Transverse colon (tissue), 4 donors: ENCODE data around the gene PDS5A. TPM values are rescaled to one million over a fixed set of nuclear protein-coding genes. Genes with fewer than 3 reads are reported as not detected.

Experiments used
- DNase-seq: peaks from one replicate; pipeline ENCODE4 v3.0.0-alpha.2; 2019
- H3K27ac ChIP-seq, 4 donors: fragments of 200-600 bp; sonication (generic); 2 replicates each; pipeline ENCODE4 v1.5.1; 2016 to 2018; ENCODE audit warnings: inconsistent platforms in 4 of 4
- H3K27me3 ChIP-seq: fragments of 200-600 bp; sonication (generic); 2 replicates; pipeline ENCODE4 v1.5.1; 2017; ENCODE audit warnings: inconsistent platforms
- H3K36me3 ChIP-seq, 4 donors: fragments of 200-600 bp; sonication (generic); 2 replicates each; pipeline ENCODE4 v1.5.1; 2017 to 2019; ENCODE audit warnings: inconsistent platforms in 4 of 4
- H3K4me1 ChIP-seq, 4 donors: fragments of 200-600 bp; sonication (generic); 2 replicates each; pipeline ENCODE4 v1.5.1; 2017 to 2020; ENCODE audit warnings: inconsistent platforms in 4 of 4
- H3K4me3 ChIP-seq, 4 donors: fragments of 200-600 bp; sonication (generic); 1 replicate in 1 of 4; 2 replicates in 3 of 4; pipeline versions ENCODE4 v1.5.1 to v1.6.1; 2017 to 2019; ENCODE audit warnings: inconsistent platforms in 4 of 4
- H3K9me3 ChIP-seq, 2 donors: fragments of 200-600 bp; sonication (generic); 2 replicates each; pipeline ENCODE4 v1.5.1; 2017 to 2019; ENCODE audit warnings: inconsistent platforms in 2 of 2
- CTCF ChIP-seq, 5 experiments: fragments of 200-600 bp in 3 of 5; fragments of 450-650 bp in 2 of 5; sonication (generic) in 3 of 5; IDR thresholded peaks; 1 replicate in 2 of 5; 2 replicates in 3 of 5; pipeline ENCODE4 v1.5.1; 2016 to 2017; ENCODE audit warnings: antibody characterized with exemption in 5 of 5, inconsistent platforms in 3 of 5, mild to moderate bottlenecking in 2 of 5, moderate library complexity in 1 of 5
- EP300 ChIP-seq: sonication (generic); formaldehyde crosslinking; IDR thresholded peaks from one replicate; pipeline ENCODE4 v1.6.1; 2017; ENCODE audit warnings: antibody characterized with exemption, low read depth
- POLR2A ChIP-seq: fragments of 450-650 bp; IDR thresholded peaks from one replicate; pipeline ENCODE4 v1.6.1; 2016; ENCODE audit warnings: antibody characterized with exemption, mild to moderate bottlenecking, moderate library complexity
- POLR2AphosphoS5 ChIP-seq, 3 donors: sonication (generic); formaldehyde crosslinking; IDR thresholded peaks; one replicate each; pipeline ENCODE4 v1.6.1; 2016; ENCODE audit warnings: antibody characterized with exemption in 3 of 3
- WGBS, 2 donors: methylation state at CpG; one replicate each; pipeline ENCODE4 v1.1.5; 2018; ENCODE audit warnings: low coverage in 1 of 2; 5-methylcytosine and 5-hydroxymethylcytosine counted together
- in situ Hi-C, 4 donors: fragments of 200-750 bp; cut with MboI; loops; one replicate each; pipeline versions ENCODE4 v1.15.0 to v1.15.1; 2017; ENCODE audit warnings: low sequenced_read_pairs in 3 of 4, low pct_ligation_motif_present in 1 of 4, low pct_unique_long_range_greater_than_20kb in 1 of 4
- intact Hi-C: fragments of 100-400 bp; cut with DNase I; formaldehyde crosslinking; loops from one replicate; pipeline ENCODE4 v1.15.1; 2023; ENCODE audit warnings: low total_unique reads
- total RNA-seq, 4 donors: library from RNA; depleted of rRNA; stranded (reverse); fragments of >200 nt; gene quantifications; one replicate each; pipeline ENCODE4 v1.1.0, GENCODE V29; 2016

The PDS5A gene
- total RNA-seq, 4 donors from 2014 or later = 62.1 to 74.0 (median 68.5) TPM

- Histone ChIP-seq H3K27me3 (no peaks in the 10 kb centered on the region), H3K27ac (no peak overlapping the region), H3K4me1 (no peaks in the 10 kb centered on the region), H3K4me3 (no peak overlapping the region), H3K9me3 (peaks cover 4% of the 10 kb centered on the region in 2 donors), H3K36me3 (peaks cover 0 to 53% (median 11%) of the 10 kb centered on the region in 4 donors)
- 67 to 100% methylated on average over 1 of the region's 1 CpG for WGBS, 2 donors
- TF ChIP-seq POLR2AphosphoS5 (IDR thresholded peaks at IDR 0.05) (no peak), POLR2A (no peak), EP300 (no peak), CTCF (IDR thresholded peaks at IDR 0.05) (no peak)
- intact Hi-C loops = no loop called here
- no peak for DNase-seq
- in situ Hi-C loops = no loop called here
Observed at GRCh38 chr4:39855909-39856512, 121.7 kb downstream of the PDS5A start.

- intact Hi-C loops = no loop called here
Observed at GRCh38 chr4:39852636-39853035, 125.1 kb downstream of the PDS5A start.

GRCh38 chr4:39850727-39851126, 127.0 kb downstream of the PDS5A start:
- no peaks in the 10 kb centered on the region for H3K9me3 ChIP-seq
- H3K4me1 ChIP-seq = peaks cover 0 to 10% (median 0%) of the 10 kb centered on the region in 4 donors
- no peak overlapping the region for H3K4me3 ChIP-seq
- intact Hi-C loops = no loop called here
- H3K27ac ChIP-seq = no peak overlapping the region
- no peak for DNase-seq
- peaks cover 0 to 25% (median 7%) of the 10 kb centered on the region in 4 donors for H3K36me3 ChIP-seq
- in situ Hi-C loops = no loop called here
- H3K27me3 ChIP-seq = no peaks in the 10 kb centered on the region
- TF ChIP-seq POLR2AphosphoS5 (IDR thresholded peaks at IDR 0.05) (no peak), EP300 (no peak), POLR2A (no peak), CTCF (IDR thresholded peaks at IDR 0.05) (no peak)

More at GRCh38 chr4:39852636-39853035, 125.1 kb downstream of the PDS5A start:
- TF ChIP-seq POLR2AphosphoS5 (IDR thresholded peaks at IDR 0.05) (no peak), EP300 (no peak), CTCF (IDR thresholded peaks at IDR 0.05) (no peak), POLR2A (no peak)
- Histone ChIP-seq H3K9me3 (peaks cover 4% of the 10 kb centered on the region in 2 donors), H3K4me1 (peaks cover 0 to 4% (median 0%) of the 10 kb centered on the region in 4 donors), H3K36me3 (peaks cover 0 to 36% (median 10%) of the 10 kb centered on the region in 4 donors), H3K27ac (no peak overlapping the region), H3K4me3 (no peak overlapping the region), H3K27me3 (no peaks in the 10 kb centered on the region)
- in situ Hi-C loops = no loop called here
- no peak for DNase-seq
- 50 to 71% methylated on average over 4 of the region's 4 CpGs for WGBS, 2 donors

GRCh38 chr4:39846705-39847104, 131.0 kb downstream of the PDS5A start:
- TF ChIP-seq EP300 (no peak), CTCF (IDR thresholded peaks at IDR 0.05) (no peak), POLR2AphosphoS5 (IDR thresholded peaks at IDR 0.05) (no peak), POLR2A (no peak)
- in situ Hi-C loops (no loop called here), intact Hi-C loops (no loop called here)
- DNase-seq = no peak
- H3K36me3 ChIP-seq = peaks cover 0 to 37% (median 13%) of the 10 kb centered on the region in 4 donors
- WGBS, 2 donors = 29 to 52% methylated on average over 1 of the region's 1 CpG
- H3K4me1 ChIP-seq = peaks cover 0 to 10% (median 0%) of the 10 kb centered on the region in 4 donors
- no peaks in the 10 kb centered on the region for H3K9me3 ChIP-seq
- H3K27me3 ChIP-seq = no peaks in the 10 kb centered on the region
- H3K27ac ChIP-seq = no peak overlapping the region
- H3K4me3 ChIP-seq = no peak overlapping the region
